Stimulated activated CD8-positive, alpha-beta memory T cell treated with anti-CD3 and anti-CD28 coated beads, Interleukin-12 subunit alpha, Interleukin-12 subunit beta, amount 100 ng/mL, for 1 hour (primary cell): ENCODE results near the gene RCHY1.
"Not testable (repeated sequence)": the region's sequence is repeated elsewhere in the genome, so short reads cannot be mapped to it uniquely, and the experiment has no call there.

Source experiments
- DNase-seq: peaks from one replicate; pipeline ENCODE4 v3.0.0-alpha.2; 2020; ENCODE audit warnings: low read depth

Gene RCHY1

DNA sequence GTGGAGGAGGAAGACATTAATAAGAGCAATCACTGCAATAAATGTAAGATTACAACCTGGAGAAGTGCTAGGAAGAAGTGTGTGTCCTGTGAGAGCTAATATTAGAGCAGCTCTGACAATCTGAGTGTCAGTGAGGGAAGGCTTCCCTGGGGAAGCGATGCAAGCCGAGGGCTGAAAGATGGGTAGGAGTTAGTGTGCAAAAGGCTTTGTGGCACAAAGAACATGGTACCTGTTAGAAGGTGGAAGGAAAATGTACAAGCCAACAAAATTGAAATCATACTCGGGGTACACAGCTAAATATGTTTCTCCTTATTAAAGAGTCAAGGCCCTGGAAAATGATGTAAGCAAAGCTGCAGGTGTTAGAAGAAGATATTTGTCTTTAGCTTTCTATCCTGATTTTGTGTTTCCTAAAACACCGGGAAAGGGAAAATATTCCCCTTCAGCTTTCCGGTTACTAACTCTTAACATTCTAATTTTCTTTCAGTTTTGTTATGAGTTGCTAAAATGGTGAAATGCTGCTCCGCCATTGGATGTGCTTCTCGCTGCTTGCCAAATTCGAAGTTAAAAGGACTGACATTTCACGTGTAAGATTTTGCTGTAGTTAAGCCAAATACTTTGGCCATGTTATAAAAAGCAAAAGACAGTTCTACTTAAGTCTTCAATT lies 878 bp upstream of the RCHY1 start:
- DNase-seq = no peak

DNA sequence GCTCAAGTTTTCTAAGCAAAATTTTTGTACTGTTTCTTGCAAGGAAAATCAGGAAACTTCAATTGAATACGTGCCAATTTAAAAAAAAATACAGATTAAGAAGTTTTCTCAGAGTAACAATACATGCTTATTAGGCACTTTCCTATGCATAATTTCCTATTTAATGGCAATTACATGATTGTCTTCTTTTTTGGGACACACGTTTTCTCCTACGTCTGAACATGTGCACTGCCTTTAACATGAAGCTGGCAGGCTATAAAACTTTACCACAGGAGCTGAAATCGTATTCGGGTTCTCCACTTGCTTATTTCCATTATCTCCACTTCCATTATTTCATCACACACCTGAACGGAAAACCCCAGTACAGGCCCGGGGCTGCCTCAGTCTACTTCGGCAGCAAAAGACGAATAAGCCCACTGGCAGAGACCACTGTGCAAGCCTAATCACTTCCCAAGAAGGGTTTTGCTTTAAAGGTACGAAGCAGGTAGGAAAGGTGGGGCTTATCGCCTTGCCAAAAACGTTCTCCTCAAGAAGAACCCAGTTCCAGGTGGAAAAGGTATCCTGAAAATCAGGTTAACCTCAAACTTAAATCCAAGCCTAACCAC lies 575 bp downstream of the RCHY1 start:
- no peak for DNase-seq

DNA sequence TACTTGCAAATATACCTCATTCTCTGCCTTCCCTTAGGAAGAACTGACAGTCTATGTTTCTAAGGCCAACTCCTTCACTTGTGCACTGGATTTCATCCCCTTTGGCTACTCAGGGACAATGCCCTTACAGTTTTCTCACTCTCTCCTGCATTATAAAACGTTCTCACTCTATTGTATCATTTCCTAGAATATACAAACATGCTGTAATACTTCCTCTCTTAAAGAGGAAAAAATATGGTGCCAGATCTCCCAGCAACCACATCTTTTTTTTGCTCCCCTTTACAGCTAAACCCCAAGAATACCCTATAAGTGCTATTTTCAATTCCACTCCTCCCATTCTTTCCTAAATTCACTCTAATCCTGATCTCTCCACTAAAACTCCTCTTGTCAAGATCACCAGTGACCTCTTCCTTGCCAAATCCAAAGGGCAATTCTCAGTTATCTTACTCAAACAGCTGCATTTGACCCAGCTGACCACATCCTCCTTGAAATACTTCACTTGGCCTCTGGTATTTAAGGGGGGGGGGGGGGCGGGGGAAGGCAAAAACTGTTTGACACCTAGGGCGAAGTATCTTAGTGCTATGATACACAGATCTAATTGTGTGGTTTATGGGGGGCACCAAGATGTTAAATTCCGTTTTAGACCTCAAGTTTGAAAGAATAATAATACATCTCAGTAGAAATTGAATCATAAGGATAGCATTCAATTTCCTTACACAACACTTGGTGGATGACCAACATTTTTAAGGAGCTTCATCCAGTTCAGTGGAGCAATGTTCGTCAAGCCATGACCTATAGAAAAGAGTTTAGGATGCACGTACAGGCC lies 1.6 kb downstream of the RCHY1 start:
- no peak for DNase-seq

DNA sequence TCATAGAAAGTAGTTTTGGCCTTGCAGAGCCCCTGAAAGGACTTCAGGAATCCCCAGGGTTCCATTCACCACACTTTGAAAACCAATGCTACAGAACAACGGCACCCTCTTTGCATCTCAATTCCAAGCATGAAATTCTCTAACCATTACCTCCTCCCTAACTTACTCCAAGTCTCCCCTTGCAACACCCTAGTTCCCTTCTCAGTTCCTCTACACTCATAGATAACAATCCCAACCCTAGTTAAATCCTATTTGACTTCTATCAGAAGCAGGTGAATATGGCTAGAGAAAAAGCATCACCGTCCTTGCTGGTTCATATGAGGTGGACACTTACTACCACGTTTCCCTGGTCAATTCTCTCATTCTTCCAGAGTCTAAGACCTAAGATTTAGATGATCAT lies 2.4 kb downstream of the RCHY1 start:
- no peak for DNase-seq

GRCh38 chr4:75509592-75509991 lies 4.6 kb downstream of the RCHY1 start:
- DNase-seq = not testable (repeated sequence)

GRCh38 chr4:75505630-75506029 lies 8.6 kb downstream of the RCHY1 start:
- no peak for DNase-seq

DNA sequence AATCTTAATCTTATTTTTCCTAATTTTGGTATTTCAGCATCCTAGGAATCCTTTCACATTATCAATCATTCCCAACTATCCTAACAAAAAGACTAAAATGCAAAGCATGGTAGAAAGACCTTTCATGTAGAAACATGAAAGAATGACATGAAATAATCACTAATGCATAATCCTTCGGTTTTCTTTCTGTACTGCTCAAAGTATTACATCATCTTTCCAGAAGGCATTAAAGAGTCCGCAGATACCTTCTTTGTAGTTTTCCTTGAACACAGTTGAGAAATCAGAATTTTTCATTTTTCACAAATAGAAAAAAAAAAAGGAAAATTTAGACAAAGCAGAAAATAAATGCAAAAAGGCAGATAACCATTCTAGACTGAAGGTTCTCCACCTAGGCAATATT lies 11.5 kb downstream of the RCHY1 start:
- DNase-seq = no peak

DNA sequence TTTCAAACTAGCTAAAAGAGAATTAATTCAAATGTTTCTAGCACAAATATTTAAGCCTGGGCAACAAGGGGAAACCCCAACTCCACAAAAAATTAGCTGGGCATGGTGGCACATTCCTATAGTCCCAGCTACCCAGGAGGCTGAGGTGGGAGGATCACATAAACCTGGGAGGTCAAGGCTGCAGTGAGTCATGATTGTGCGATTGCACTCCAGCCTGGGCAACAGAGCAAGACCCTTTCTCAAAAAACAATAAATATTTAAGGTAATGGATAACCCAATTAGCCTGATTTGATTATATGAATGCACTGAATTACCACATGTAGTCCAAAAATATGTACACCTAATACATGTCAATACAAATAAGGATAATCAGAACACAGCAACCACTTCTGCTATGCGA lies 14.3 kb downstream of the RCHY1 start:
- no peak for DNase-seq

- no peak for DNase-seq
Observed at GRCh38 chr4:75498041-75498440, 16.2 kb downstream of the RCHY1 start.

DNA sequence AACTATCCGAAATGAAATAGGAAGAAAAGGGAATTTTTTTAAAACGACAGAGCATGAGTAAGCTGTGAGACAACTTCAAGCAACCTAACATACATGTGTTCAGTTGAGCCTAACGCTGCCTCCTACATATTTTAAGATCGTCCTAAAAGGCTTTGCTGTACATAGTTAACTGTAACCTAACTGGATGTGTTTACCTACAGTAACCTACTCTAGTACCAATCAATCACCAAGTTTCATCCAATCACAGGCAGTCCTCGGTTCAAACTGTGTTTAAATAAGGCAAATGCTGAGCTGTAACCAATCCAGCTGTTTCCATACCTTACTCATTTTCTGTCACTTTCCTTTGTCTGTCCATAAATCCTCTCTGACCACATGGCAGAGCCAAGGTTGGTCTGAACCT lies 17.1 kb downstream of the RCHY1 start:
- DNase-seq = no peak

DNA sequence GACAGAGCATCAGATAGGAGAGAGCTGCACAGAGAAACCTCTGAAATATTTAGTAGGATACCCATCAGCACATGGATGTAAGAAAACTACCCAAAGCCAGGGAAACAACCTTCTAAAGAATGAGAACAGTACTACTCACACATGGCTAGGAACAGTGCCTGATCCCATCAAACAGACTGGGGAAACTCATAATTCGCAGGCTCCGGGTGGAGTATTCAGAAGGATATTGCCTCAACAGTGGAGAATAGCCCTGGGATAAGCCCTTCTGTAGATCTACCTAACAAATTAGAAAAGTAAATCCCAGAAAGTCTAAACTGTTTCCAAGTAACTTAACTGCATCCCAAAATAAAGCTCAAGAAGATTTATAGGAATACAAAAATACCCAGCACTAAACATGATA lies 17.8 kb downstream of the RCHY1 start:
- DNase-seq = no peak

DNA sequence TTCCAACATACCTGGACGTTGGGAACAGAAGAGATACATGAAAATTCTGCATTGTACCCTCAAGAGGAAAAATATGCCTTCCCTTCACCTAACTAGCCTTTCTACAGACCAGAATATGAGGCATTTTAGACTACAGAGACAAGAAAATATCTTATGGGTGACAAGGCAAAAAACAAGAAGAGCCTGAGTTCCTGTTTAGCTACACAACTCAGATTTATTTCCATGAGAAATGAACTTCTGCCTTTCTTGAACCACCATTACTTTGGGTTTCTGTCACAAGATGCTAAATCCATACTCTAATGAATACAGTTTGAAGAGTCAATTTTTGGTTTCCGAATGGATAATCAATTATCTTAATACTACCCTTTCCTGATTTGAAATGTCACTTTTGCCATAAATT lies 18.7 kb downstream of the RCHY1 start:
- no peak for DNase-seq

DNA sequence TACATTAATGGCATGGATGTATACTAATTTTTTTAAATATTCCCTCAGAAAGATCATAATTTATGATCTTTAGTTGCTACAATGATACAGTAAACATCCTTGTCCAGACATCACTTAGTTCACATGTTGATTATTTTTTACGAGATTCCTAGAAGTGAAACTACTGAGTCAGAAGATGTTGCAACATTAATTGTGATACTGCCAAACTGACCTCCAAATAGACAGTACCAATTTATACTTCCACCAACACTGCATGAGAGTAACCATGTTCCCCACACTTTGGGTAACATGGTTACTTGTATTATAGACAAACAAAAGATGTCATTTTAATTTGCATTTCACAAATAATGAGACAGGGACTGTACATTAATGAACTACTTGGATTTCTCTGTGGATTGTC lies 19.6 kb downstream of the RCHY1 start:
- no peak for DNase-seq

DNA sequence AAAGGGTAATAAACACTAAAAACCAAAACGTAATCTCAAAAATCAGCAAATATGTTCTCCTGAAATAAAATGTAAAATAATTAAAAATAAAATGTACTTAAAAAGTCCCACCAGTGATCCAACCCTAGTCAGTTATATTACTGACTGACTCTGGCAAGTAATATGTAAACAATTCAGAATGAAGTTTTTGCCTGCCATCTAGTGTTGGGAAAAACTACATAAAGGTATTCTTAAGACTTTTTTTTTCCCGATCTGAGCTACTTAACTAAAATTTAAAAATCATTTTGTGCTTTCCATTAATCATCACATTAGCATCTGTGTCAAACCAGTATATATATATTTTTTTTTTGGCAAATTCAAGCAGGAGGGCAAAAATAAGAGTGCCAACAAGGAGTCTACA lies 24.0 kb downstream of the RCHY1 start:
- no peak for DNase-seq

DNA sequence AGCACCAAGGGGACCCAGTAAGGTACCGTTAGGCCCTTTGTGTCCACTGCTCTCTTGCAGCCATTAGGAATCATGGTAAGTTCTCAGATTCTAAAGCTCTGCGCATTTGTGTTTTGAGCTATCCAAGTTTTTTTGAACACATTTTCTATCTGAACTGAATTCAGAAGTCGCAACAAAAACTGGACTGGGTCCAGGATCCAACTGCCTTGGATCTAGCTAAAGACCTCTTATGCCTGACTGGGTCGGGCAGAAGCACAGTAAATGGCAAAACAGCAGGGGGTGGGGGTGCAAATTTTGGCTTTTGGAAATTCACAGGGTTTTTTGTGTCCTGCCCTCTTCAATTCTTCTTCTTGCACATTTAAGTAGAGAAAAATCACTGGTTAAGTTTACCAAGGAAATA lies 30.0 kb downstream of the RCHY1 start:
- DNase-seq = no peak

DNA sequence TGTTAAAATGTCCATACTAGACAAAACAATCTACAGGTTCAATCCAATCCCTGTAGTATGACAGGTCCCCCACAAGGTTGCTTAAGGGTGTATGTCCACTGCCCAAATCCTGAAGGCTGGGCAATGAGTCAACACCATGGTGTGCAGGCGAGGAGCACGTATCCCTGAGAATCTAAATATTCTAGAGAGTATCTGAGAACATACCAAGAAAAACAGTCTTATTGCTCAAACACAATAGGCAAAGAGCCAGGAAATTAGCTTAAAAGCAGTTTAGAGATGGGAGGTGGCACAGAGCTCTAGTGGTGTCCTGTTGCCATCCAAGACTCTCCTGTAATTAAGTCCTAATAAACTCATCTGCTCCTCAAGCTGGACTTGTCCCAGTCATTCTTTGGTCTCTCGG lies 37.0 kb downstream of the RCHY1 start:
- no peak for DNase-seq

GRCh38 chr4:75470738-75471137 lies 43.5 kb downstream of the RCHY1 start:
- no peak for DNase-seq

DNA sequence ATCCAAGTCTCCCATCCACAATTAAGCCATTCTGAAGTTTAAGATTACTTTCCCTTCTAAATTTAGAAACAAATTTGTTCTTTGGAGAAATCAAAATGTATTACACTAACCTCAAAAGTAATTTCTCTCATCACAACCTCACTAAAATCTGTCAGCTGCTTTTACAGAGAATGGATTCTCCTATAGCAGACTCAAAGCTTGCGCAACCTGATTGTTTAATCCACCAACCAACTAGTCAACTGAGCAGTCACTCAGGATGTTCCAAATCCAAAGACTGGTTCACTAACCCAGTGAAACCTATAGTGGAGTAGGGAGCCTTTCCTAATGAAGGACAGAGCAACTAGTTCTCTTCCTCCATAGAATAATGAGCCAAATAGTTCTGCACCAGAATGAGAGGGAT lies 44.3 kb downstream of the RCHY1 start:
- DNase-seq = no peak

GRCh38 chr4:75457365-75457764 lies 56.8 kb downstream of the RCHY1 start:
- DNase-seq = no peak

- DNase-seq = no peak
Observed at GRCh38 chr4:75434105-75434504, 80.1 kb downstream of the RCHY1 start.

DNA sequence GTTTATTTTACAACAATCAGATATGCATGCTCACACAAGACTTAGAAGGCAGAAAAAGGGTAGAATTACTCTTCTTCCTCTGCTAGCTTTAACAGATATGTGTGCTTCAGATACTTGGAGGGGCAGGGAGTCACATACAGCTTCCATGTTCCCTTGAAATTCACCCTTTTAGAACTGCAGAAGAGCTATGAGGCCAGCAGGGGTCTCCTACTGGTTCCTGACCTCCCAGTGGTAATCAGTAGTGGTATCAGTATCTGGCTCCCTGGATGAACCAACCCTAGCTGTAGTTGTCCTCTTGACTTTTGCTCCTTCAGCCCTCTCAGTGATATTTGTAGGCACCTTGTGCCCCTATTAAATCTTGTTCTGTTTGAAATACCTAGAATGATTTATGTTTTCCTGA lies 81.5 kb downstream of the RCHY1 start:
- no peak for DNase-seq

- DNase-seq = no peak
Observed at GRCh38 chr4:75429208-75429607, 85.0 kb downstream of the RCHY1 start.
